ENCODE results near the gene ABL2. TPM values are rescaled to one million over a fixed set of nuclear protein-coding genes. Genes with fewer than 3 reads are reported as not detected.
"Not testable (repeated sequence)": the region's sequence is repeated elsewhere in the genome, so short reads cannot be mapped to it uniquely, and the experiment has no call there.

The ABL2 gene
- total RNA-seq, 1 experiment from 2014 or later, result 42.2 TPM

GRCh38 chr1:179170468-179170770 is 59.1 kb downstream of the ABL2 start:
- not testable (repeated sequence) for DNase-seq (ENCODE audit: low read depth)

DNA sequence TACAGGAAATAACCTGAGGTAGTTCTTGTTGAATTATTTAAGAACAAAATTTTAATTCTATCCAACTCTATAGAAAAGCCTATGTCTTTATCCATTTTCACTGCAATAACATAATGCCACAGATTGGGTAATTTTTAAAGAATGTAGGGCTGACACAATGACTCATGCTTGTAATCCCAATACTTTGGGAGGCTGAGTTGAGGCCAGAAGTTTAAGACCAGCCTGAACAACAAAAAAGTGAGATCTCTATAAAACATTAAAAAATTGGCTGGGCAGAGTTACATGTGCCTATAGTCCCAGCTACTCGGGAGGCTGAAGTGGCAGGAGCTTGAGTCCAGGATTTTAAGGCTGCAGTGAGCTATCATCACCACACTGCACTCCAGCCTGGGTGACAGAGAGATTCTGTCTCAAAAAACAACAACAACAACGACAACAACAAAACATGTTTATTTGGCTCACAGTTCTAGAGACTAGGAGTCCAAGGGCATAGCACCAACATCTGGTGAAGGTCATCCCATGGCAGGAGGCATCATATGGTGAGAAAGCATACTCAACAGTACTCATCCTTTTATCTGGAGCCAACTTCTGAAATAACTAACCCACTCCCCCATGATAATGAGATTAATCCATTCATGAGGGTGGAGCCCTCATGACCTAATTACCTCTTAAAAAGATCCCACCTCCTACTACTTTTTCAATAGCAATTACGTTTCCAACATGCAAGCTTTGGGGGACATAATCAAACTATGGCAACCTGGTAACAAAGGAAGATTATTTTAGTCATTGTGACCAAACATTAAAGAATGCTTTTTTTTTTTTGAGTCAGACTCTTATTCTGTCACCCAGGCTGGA is 59.6 kb downstream of the ABL2 start:
- DNase-seq (ENCODE audit: low read depth), result peak; percentile 76

GRCh38 chr1:179168536-179168935 is 60.9 kb downstream of the ABL2 start:
- DNase-seq (ENCODE audit: low read depth), result no peak

DNA sequence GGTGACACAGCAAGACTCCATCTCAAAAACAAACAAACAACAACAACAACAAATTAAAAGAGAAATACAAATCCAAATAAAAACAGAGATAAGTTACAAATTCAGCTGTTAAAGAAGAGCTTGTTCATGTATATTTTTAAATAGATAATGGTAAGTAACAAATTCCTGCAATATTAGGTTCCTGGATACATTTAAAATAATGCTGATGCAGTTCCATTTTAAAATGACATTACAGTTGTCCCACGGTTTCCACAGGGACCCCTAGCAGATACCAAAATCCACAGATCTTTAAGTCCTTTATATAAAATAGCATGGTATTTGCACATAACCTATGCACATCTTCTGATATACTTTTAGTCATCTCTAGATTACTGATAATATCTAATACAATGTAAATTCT is 61.5 kb downstream of the ABL2 start:
- DNase-seq (ENCODE audit: low read depth), result no peak

DNA sequence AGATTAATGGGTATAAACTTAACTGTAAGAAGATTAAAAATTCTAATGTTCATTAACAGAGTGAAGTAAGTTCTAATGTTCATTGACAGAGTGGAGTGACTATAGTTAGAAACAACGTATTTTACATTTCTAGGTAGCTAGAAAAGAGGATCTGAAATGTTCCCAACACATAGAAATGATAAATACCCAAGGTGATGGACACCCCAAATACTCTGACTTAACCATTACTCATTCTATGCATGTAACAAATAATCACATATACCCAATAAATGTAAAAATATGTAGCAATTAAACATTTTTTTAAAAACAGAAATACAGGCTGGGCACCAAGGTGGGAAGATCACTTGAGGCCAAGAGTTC is 62.1 kb downstream of the ABL2 start:
- no peak for DNase-seq (ENCODE audit: low read depth)

- peak; percentile 38 for DNase-seq (ENCODE audit: low read depth)
These were observed 62.6 kb downstream of the ABL2 start for GRCh38 chr1:179166663-179167417.

DNA sequence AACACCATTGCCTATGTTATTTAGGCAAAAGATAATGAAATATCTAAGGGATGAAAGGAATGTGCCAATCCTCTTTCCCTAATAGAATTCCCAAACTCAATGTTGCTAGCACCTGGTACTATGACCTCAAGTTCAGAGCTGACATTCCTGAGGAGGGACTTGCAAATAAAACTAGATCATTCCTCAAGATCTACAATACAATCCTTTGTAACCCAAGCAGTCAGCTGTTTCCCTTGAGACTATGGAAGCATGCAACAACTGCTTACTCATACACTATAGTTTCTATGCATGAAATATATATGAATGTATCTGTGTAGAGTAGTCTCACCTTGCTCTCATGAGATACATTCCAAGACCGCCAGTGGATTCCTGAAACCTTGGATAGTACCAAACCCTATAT is 65.0 kb downstream of the ABL2 start:
- DNase-seq (ENCODE audit: low read depth), result peak; percentile 90

- no peak for DNase-seq (ENCODE audit: low read depth)
These were observed 72.8 kb downstream of the ABL2 start for GRCh38 chr1:179156708-179157107.

- no peak for DNase-seq (ENCODE audit: low read depth)
These were observed 73.5 kb downstream of the ABL2 start for GRCh38 chr1:179156026-179156425.

GRCh38 chr1:179155615-179156014 is 73.9 kb downstream of the ABL2 start:
- no peak for DNase-seq (ENCODE audit: low read depth)

DNA sequence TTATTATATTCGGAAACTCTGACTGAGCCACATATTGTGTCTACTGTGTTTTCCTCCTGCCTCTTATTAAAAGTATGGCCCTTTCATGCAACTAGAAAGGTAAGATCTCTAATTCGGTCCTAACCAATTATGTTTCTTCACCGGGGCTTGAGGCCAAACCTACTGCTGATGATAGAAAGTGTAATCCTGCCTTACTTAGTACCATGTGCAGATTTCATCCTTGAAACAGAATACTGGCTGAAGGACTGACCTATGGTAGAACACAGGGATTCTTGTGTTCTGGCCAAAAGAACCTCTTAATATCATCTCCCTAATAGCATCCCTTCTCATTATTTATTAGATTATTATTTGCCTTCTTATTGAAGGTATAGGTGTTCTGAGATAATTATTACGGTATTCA is 75.0 kb downstream of the ABL2 start:
- DNase-seq (ENCODE audit: low read depth), result no peak

DNA sequence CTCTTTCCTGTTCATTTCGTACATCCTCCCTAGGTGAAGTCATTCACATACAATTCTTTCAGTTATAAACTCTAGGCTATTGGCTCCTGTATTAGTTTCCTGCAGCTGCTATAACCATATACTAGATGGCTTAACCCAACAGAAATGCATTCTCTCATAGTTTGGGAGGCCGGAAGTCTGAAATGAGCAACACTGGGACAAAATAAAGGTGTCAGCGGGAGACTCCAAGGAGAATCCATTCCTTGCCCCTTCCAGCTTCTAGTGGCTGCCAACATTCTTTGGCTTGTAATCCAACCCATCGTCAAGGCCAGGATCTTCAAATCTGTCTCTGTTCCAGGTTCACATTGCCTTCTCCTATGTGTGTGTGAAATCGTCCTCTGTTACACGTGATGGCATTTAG is 76.3 kb downstream of the ABL2 start:
- DNase-seq (ENCODE audit: low read depth), result no peak

GRCh38 chr1:179151908-179152682 is 77.4 kb downstream of the ABL2 start:
- no peak for DNase-seq (ENCODE audit: low read depth)

GRCh38 chr1:179146911-179147310 is 82.6 kb downstream of the ABL2 start:
- peak; percentile 45 for DNase-seq (ENCODE audit: low read depth)

- no peak for DNase-seq (ENCODE audit: low read depth)
These were observed 83.0 kb downstream of the ABL2 start for GRCh38 chr1:179146476-179146875.

DNA sequence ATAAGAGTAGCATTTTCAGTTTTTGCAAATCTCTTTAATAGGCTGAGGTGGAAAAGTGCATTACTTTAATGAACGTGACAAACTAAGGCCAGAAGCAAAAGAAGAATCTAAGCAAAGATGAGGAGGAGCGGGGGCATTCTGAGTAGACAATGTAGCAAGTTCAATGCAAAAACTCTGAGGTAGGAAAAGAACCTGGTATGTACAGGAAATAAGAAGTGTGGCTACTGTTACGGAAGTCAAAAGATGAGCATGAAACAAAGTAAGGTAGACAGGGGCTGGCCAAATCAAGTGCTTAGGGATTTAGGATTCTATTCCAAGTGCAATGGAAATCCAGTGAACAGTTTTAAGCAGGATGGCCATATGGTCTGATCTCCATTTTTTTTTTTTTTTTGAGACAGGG is 84.0 kb downstream of the ABL2 start:
- no peak for DNase-seq (ENCODE audit: low read depth)

- DNase-seq (ENCODE audit: low read depth), result peak; percentile 68
These were observed 84.9 kb downstream of the ABL2 start for GRCh38 chr1:179144626-179145025.

GRCh38 chr1:179143322-179143721 is 86.2 kb downstream of the ABL2 start:
- peak; percentile 88 for DNase-seq (ENCODE audit: low read depth)

GRCh38 chr1:179142889-179143299 is 86.6 kb downstream of the ABL2 start:
- DNase-seq (ENCODE audit: low read depth), result peak; percentile 97

DNA sequence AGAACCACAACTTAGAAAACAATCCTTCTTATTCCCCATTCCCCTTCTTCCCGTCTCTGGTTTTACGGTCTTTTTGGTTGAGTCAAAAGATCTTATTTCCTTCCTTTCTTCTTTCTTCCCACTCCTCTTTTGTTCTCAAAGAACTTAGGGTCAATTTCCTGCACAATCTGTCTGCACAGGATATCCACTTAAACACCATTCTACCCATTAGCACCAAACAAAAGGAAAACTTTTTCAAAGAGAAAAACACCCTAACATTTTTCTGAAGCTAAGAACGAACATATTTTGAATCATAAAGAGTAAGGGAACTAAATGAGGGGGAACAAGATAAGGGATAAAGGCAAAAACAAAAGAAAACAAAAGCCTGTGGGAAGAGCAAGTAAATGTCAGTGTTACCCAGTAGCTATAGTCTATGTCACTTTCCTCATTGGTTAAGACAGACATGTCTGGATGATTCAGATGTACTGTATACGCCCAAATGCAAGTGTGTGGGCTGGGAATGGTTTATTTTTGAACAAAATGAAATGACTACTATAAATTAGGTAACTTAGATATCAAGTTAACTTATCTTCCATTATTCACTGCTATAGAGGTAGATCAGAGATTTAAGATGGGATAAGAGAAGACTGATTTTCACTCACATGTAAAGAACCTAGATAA is 87.8 kb downstream of the ABL2 start:
- peak; percentile 69 for DNase-seq (ENCODE audit: low read depth)

- not testable (repeated sequence) for DNase-seq (ENCODE audit: low read depth)
These were observed 90.7 kb downstream of the ABL2 start for GRCh38 chr1:179138755-179139154.
